ENCODE data around the gene HSPG2.

GRCh38 chr1:21941370-21941769, 4.3 kb upstream of the HSPG2 start:
- TF ChIP-seq EZH2 (IDR thresholded peaks at IDR 0.05; ENCODE audit: borderline replicate concordance) (no peak), CTCF (IDR thresholded peaks at IDR 0.05; ENCODE audit: poor library complexity) (no peak)
